GM19324 (cell line): ENCODE measurements around the gene CFL1.
"Not testable (repeated sequence)": the region's sequence is repeated elsewhere in the genome, so short reads cannot be mapped to it uniquely, and the experiment has no call there.

Experiments used
- ATAC-seq: cut with Tn5 transposase; IDR thresholded peaks from one replicate; pipeline ENCODE4 v1.9.1; 2021; ENCODE audit warnings: mild to moderate bottlenecking, moderate library complexity; ENCODE audit not compliant: unreplicated experiment, low FRiP score

Gene CFL1

GRCh38 chr11:65859812-65860277 lies 1.9 kb upstream of the CFL1 start:
- no peak for ATAC-seq

GRCh38 chr11:65859095-65859811 lies 1.3 kb upstream of the CFL1 start:
- peak; percentile 53 for ATAC-seq

DNA sequence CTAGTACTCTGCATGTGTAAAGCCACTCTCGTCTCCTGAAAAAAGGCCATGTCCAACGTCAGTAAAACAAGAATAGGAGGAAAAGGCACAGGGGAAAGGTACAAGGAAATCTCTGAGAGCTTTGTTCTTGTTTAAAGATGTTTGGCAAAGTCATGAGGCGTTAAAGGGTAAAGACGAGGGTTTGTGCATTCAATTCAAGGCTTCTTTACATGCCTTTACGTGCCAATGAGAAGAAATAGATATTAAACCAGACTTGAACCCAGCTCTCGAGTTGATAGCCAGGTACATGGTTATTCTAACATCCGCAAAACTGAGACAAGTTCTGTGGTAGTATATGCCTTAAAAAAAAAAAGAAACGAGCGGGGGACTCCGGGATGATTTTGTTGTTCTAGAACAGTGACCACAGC lies 704 bp upstream of the CFL1 start:
- ATAC-seq: no peak

- ATAC-seq: peak; percentile 10
Measured at GRCh38 chr11:65857500-65857852, 504 bp downstream of the CFL1 start.

GRCh38 chr11:65856689-65857499 lies 1.1 kb downstream of the CFL1 start:
- ATAC-seq: peak; percentile 38

- no peak for ATAC-seq
Measured at GRCh38 chr11:65855927-65856363, 2.0 kb downstream of the CFL1 start.

GRCh38 chr11:65854852-65855837 lies 2.8 kb downstream of the CFL1 start:
- ATAC-seq: no peak

DNA sequence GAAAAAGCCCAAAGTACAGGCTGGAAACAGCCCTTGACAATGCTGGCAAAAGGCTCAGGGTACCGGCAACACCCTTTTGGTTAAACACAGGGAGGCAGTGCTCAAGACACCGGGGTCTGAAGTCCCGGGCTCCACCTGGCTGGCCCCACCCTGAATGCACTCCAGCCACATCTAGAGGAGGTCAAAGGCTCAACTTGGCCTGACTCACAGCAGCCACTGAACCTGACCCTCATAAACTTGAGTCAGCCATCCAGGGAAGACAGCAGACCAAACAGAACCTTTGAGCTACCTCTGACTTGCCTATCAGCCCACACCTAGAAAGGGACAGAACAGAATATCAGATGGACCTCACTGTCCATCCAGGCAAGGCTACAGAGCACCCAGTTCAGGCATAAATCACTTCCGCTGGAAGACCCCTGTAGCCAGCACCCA lies 3.8 kb downstream of the CFL1 start:
- ATAC-seq: no peak

GRCh38 chr11:65853246-65853979 lies 4.6 kb downstream of the CFL1 start:
- no peak for ATAC-seq

DNA sequence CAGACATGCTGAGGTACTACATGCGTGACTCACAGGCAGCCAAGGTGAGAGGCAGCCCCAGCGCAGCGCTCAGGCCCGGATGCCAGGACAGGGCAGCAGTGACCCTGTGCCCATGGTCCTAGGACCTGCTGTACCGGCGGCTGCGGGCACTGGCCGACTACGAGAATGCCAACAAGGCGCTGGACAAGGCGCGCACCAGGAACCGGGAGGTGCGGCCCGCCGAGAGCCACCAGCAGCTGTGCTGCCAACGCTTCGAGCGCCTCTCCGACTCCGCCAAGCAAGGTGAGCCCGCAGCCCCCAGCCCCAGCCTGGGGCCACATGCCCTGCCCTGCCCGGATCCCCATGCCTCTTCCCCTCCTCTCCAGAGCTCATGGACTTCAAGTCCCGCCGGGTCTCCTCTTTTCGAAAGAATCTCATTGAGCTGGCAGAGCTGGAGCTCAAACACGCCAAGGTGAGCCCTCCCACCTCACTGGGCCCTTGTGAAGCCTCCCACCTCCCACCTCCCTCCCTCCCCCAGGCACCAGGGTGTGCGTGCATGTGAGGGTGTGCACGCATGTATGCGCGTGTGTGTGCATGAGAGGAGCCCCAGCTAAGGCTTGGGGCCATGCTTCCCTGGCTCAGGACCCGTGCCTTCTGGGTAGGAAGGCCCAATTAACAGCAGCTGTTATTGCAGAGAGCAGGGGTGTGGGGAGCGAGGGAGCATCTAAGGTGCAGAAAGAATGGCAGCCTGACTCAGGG lies 5.3 kb downstream of the CFL1 start:
- ATAC-seq: no peak

DNA sequence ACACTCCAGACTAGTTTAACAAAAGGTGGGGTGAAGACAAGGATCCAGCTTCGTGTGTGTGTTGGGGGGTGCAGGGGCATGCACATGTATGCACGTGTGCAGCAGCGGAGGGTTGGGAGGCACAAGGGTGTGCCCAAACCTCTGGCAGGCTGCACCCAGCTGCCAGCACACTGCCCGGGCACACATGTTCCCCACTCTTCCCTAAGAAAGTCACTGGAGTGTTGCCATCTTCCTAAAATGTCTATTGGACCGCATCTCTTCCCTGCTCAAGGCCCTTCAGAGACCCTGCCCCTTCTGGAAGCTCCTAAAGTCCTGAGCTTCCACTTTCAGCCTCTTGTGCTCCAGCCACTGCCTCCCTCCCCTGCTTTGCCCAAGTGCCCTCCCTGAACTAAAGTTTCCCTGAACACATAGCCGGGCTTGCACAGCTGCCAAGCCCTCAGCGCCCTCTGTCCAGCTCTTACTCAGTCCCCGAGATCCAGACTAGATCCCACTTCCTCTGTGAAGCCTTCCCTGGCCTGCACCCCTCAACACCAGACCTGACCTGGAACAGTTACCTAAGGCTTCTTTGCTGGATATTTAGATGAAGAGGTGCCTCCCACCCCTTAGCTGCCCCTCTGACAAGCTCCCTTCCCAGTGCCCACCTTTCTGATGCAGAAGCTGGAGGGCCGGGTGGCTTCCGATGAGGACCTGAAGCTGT lies 6.0 kb downstream of the CFL1 start:
- no peak for ATAC-seq

GRCh38 chr11:65851083-65851579 lies 6.8 kb downstream of the CFL1 start:
- no peak for ATAC-seq

DNA sequence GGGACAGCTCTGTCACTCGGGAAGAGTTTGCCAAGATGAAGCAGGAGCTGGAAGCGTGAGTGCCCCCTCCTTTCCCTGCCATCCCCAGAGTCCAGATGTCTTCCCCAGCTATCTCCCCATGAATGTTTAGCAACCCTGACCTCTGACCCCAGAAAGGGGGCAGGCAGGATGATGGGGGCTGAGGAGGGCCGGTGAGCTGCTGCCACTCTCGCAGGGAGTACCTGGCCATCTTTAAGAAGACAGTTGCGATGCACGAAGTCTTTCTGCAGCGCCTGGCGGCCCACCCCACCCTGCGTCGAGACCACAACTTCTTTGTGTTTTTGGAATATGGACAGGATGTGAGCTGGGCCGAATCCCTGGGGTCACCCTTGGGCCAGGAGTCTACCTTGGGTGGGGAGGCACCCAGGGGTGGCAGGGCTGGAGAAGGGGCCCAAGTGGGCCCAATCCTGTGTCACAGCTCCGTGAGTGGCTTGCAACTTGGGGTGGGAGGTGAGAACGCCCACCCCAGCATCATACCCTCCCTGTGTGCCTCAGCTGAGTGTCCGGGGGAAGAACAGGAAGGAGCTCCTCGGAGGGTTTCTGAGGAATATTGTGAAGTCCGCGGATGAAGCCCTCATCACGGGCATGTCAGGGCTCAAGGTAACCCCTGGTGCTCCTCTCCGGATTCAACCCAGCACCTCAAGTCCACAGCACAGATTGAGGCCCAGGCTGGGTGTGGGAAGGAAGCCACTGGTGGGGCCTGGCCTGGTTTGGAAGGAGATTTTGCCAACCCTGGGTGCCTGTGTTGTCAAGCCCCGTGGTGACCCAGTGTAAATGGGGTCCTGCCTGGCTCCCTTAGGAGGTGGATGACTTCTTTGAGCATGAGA lies 7.5 kb downstream of the CFL1 start:
- no peak for ATAC-seq

GRCh38 chr11:65849771-65850216 lies 8.2 kb downstream of the CFL1 start:
- no peak for ATAC-seq

DNA sequence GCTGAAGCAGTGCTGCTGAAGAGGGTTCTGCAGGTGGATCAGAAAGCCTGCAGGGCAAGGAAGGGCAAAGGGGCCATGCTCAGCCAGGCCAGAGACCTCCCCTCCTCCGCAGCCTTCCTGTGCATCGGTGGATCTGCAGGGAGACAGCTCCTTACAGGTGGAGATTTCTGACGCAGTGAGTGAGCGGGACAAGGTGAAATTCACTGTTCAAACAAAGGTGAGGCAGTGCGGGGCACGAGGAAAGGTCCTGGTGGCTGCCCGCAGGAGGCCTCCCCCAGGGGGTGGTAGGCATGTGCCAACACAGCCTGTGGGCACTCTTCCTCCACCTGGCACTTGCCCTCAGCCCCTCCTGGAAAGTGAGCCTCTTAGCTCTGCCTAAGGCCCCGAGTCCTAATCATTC lies 8.6 kb downstream of the CFL1 start:
- ATAC-seq: no peak

- not testable (repeated sequence) for ATAC-seq
Measured at GRCh38 chr11:65848693-65849092, 9.3 kb downstream of the CFL1 start.

- ATAC-seq: no peak
Measured at GRCh38 chr11:65847746-65848145, 10.2 kb downstream of the CFL1 start.
